Stromal cell of bone marrow (primary cell): ENCODE measurements around the gene WDFY1.

Source experiments
- DNase-seq: peaks from one replicate; pipeline ENCODE4 v3.0.0-alpha.2; 2012; ENCODE audit warnings: low read depth

The WDFY1 gene

DNA sequence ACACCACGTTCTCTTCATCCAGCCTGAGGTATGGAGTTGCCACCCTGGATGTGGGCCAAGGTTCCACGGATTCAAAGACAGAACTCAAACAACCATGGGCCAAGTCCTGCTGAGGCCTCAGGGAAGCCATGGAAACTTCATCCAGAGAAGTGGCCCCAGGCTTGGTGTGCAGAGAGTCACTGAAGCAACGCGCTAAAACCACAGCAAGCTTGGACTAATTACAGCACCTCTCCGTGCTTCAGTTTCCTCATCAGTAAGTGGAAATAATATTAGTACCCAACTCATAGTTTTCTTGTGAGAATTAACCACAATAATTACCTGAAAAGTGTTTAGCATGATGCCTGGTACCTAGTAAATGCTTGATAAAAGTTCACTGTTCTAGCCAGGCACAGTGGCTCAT lies 88.6 kb downstream of the WDFY1 start:
- no peak for DNase-seq

DNA sequence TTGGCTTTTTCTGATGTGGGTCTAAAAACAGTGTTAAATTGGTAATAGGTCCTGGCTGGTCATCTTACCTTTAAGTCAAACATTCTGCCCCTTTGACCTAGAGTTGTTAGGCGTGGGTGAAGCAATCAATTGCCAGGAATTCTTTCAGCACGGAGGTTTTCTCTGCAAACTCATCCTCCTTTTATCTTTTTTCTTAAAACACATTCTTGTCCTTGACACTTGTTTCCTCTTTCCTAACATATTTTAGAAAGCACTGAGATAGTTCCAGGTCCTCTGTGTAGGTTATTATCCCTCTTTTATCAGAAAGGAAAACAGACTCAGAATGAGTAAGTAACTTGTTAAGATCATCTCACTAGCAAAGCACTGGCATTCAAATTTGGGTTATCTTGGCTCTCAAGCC lies 89.1 kb downstream of the WDFY1 start:
- no peak for DNase-seq

DNA sequence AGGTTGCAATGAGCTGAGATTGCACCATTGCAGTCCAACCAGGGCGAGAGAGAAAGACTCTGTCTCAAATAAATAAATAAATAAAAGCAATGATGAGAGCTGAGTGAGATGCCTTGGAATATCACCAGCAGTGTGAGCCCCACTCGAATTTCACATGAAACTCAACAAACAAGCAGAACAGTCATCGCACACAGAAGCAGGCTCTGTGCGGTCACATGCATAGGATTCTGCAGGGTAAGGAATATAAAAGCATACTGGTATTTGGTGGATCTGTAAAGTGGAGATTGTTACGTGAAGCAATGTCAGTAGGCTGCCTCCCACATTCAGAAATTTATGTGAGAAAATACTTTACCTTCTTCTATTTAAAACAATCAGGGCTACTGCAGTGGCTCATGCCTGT lies 89.7 kb downstream of the WDFY1 start:
- DNase-seq: no peak

DNA sequence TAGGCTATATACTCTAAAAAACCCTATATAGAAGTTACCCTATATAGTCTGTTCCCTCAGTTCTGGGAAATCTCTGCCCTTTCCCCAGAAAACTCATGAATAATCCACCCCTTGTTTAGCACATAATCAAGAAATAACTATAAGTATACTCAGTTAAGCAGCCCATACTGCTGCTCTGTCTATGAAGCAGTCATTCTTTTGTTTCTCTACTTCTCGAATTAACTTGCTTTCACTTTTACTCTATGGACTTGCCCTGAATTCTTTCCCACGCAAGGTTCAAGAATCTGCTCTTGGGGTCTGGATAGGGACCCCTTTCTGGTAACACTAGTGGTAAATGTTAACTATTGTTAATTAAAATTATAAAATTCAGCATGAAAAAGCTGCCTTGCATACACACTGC lies 90.4 kb downstream of the WDFY1 start:
- DNase-seq: no peak

DNA sequence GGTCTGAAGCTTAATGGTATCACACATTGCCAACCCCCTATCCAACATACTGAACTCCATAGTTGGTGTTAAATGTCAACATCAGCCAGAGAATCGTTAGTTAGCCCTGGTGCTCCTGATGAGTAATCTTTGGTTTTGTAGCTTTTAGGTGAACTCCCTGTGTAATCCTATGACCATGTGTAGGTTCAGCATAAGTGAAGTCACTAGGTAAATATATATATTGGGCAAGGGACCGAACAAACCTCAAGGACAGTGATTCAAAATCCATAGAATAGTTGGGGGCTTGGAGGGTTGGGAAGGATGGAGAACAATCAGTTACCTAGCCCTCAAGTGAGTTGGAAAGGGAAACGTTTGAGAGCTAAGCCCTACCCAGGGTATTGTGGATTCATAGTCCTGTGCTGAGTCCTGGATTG lies 91.7 kb downstream of the WDFY1 start:
- DNase-seq: no peak

DNA sequence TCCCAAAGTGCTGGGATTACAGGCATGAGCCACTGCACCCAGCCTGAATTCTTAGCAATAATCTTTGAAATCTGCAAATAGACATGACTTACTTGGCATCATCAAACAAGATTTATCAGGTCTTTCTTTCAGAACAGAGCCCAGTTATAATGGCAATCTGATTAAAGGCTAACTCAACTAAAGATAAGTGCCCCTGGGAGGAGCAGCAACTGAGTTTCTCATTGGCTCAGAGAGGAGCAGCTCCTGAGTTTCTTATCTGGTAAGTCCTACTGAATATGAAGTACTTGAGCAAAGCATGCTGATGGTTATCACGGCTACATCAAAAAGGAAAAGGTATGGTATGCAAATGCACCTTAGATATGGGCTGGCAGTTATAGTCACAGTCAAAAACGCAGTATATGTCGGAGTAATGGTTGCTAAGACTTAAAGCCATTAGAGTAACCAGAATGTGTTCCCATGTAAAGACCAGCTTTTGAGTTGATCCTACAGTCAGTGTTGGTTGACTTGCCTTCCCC lies 92.8 kb downstream of the WDFY1 start:
- DNase-seq: no peak

DNA sequence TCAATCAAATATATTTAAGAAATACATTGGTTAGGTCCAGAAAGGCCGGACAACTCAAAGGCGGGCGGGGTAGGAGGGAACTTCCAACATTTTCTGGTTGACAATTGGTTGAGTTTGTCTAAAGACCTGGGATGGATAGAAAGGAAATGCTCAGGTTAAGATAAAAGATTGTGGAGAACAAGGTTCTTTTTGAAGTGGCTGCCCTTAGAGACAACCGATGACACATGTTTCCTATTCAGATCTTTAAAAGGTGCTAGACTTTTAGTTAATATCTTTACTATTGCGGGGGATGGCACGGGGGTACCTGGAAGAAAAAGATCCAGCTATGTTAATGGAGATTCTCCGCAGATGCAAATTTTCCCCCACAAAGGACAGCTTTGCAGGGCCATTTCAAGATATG lies 97.7 kb downstream of the WDFY1 start:
- DNase-seq: no peak

DNA sequence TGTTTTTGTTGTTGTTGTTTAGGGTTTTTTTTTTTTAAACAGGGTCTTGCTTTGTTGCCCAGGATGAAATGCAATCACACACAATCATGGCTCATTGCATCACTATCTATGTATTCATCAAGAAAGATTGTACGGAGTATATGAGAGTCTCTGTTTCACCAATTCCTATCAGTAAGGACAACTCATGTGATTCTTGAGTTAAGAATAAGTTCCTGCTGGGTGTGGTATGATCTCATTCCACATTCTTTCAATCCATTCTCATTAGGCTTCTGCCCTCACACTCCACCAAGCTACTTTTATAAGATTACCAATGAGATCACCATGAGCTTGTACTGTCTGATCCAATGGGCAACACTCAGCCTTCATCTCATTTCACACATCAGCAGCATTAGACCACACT lies 98.6 kb downstream of the WDFY1 start:
- DNase-seq: peak; percentile 54

DNA sequence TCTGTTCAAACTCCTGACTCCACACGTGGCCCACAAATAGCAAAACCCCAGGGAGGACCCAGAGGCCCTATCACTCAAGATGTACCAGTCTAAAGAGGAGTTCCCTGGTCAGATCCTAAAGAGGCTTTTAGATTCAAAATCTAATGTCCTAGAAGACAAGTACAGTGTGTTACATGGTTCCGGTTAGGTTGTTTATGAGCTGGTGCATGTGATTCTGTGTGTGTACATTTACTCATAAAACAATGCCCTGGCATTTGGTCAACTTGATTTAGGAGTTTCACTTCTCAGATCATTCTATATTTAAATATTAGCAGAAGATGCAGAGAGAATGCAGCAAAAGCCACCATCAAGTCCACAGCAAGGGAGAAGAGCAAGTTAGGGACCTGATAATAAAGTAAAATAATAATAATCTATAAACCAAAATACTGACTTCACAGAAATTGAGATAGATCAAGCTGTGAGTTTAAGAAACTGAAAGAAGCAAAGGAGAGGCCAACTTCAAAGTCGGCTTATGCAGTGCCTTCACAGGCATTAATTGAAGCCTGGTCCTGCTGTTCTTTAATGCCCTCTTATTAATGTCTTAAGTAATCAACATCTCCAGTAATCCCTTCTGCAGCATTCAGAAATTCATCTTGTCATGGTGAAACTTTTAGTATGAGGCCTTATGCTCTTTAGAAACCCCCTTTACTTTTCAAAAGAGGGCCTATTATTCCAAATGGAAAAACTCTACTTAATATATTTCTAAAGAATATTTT lies 103.5 kb downstream of the WDFY1 start:
- no peak for DNase-seq

DNA sequence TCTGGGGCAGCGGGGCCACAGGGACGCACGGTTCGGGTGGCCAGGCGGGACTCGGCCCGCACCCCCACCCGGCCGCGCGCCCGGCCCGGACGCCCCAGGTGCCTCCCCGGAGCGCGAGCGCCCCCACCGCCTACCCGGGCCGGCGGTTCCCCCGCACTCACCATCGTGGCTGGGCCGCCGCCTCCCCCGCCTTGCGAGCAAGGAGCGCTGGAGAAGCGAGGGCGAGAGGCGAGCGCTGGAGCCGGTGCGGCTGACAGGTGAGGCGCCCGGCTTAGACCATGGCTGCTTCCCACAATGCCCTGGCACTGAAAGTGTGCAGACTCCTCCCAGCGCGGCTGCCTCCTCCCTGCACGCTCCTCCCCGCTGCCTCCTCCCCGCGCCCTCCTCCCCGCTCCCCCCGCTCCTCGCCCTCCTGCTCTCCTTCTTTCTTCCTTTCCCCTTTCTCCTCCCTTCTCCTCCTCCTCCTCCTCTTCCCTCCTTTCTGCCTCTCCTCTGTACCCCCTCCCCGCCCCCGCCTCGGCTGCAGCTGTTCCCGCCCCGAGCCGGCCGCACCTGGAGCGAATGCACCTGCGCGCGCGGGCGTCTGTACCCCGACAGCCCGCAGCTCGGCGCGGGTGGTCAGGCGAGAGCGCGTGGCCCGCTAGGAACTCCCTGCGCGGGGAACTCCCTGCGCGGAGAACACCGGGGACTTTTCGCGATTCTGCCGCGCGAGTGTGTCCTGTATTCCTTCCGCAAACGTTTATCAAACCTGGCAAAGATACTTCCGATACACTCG lies 107.7 kb downstream of the WDFY1 start, which contains the start of gene AP1S3:
TSS of gene AP1S3 (minus strand) at position 296 of the 775 bp plus-strand sequence. CDS start at position 164, 132 bp downstream.
- DNase-seq: no peak

DNA sequence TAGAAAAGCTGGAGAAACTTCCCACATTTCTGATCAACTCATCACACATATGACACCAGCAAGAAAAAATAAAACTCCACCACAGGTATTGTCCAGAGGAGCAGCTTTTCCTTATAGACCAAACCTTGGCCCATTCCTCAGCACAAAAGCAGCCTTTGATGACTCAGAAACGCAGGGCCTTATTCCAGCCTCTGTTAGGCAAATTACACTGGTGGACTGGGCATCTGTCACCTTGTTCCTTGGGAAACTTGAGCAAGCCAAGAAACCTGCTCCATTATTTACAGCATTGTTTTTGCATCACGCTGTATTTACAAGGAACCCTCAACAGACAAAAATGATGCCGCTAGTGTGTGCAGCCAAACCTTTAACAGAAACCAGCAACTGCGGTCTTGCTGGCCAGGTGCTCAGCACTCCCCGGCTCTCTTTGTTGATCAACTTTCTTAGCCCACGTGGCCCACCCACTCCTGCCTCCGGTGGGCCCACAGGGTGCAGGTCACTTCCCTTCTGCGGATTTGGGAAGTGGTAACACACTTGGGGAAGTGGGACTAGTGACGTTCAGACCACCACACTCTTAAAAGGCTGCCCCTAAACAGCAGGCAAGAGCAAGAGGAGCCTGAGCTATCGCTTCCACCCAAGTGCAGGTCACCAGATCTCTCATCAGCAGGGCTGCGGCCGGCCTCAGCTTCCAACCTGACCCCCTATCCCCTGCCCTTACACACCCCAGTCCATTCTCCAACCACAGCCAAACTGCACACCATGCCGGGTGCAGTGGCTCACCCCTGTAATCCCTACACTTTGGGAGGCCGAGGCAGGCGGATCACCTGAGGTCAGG lies 109.2 kb downstream of the WDFY1 start:
- DNase-seq: no peak

DNA sequence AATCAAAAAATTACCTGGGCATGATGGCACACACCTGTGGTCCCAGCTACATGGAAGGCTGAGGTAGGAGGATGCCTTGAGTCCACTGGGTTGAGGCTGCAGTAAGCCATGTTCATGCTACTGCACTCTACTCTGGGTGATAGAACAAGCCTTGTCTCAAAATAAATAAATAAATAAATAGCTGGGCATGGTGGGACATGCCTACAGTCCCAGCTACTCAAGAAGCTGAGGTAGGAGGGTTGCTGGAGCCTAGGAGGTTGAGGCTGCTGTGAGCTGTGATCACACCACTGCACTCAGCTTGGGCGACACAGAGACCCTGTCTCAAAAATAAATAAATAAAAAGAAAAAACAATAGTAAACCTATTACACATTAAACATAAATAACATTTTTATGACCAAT lies 110.7 kb downstream of the WDFY1 start:
- no peak for DNase-seq

DNA sequence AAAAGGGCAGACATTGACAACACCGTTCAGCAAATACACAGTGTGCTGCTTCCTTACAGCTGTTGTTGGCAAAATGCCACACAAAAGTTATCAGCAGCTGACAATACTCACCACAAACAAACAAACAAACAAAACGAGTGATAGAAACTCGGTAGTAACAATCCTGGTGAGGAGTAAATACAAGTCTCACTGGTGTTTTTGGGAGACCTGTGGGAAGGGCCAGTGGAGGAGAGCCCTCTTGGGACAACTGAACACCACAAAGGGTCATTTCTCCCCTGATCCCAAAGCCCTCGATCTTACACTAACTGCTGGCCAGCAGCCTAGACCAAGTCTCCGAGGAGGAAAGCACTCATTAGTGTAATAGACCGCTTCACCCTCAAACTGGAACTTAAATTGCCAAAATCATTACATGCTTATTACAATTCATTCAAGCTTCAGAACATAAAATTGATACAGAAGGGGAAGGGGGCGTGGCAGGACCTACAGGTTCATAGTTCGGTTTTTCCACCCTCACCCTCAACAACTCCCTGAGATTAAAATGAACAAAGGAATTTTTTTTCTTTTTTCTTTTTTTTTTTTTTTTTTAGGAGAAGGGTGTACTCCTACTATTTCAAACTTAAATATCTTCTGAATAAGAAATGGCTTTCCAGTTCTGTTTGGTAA lies 112.8 kb downstream of the WDFY1 start:
- no peak for DNase-seq

DNA sequence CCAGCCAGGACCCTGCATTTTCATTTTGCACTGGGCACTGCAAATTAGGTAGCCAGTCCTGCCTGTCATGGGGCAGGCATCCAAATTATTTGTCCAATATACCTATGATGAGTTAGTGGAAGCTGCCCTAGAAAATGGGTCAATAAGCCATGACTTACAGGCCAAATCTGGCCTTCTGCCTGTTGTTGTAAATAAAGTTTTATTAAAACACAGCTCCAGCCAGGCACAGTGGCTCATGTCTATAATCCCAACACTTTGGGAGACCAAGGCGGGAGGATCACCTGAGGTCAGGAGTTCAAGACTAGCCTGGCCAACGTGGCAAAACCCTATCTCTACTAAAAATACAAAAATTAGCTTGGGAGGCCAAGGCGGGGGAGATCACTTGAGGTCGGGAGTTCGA lies 116.0 kb downstream of the WDFY1 start:
- no peak for DNase-seq

DNA sequence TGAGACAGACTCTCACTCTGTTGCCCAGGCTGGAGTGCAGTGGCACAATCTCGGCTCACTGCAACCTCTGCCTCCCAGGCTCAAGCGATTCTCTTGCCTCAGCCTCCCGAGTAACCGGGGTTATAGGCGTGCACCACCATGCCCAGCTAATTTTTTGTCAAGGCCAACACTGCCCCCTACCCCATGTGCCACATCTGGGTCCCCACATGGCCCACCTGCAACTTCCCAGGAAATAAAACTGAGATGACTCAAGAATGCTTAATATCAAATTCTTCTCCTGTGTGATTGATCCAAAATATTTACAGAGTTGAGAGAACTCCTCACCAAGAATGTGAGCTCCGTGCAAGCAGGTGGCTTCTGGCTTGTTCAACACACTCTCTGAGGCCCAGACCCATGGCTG lies 116.8 kb downstream of the WDFY1 start:
- DNase-seq: no peak

DNA sequence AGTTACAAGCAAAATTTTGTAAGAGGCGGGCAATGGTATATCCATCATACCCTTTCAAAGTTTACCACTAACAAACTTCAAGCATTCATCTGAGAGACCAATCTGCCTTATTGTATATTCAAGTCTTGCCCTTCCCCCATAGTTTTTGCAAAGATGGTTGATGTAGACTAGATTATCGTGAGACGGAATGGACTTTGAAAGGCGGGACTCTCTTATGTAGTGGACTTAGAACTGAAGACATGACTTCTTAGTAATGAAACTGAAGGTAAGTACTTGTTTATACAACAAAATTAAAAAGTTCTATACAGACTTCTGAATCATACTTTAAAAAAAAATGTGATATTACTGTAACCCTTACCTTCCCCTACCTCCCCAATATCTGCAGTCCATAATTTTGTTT lies 118.1 kb downstream of the WDFY1 start:
- no peak for DNase-seq
